ENCODE results near the gene CERS6. TPM values are rescaled to one million over a fixed set of nuclear protein-coding genes. Genes with fewer than 3 reads are reported as not detected.

The CERS6 gene
- total and polyA plus RNA-seq, 2 donors from 2014 or later = 9.4 to 18.8 TPM

GRCh38 chr2:168731002-168731401 is 274.9 kb downstream of the CERS6 start:
- intact Hi-C loops (cut with DNase I) = no loop called here
- TF ChIP-seq CTCF (IDR thresholded peaks at IDR 0.05; ENCODE audit: borderline replicate concordance, extremely low read depth, insufficient read depth) = no peak
- no peak for DNase-seq
- H3K27me3 ChIP-seq (ENCODE audit: control insufficient read depth, insufficient read depth, low read length) = no peaks in the 10 kb centered on the region
- H3K4me1 ChIP-seq (ENCODE audit: control insufficient read depth in 2 of 3, insufficient read depth in 2 of 3, low read depth in 1 of 3, low read length in 3 of 3) = no peaks in the 10 kb centered on the region
- no peaks in the 10 kb centered on the region for H3K36me3 ChIP-seq (ENCODE audit: control insufficient read depth in 2 of 3, insufficient read depth in 3 of 3, low read length in 3 of 3)
- no peak overlapping the region for H3K4me3 ChIP-seq (ENCODE audit: low read length in 3 of 3)
- H3K9me3 ChIP-seq (ENCODE audit: control insufficient read depth in 2 of 3, insufficient read depth in 1 of 3, low read length in 3 of 3) = no peaks in the 10 kb centered on the region
- no peak overlapping the region for H3K27ac ChIP-seq (ENCODE audit: low read depth in 2 of 2, low read length in 2 of 2)
- H3K9ac ChIP-seq (ENCODE audit: low read length in 3 of 3) = no peak overlapping the region
- FAIRE-seq = no peak

GRCh38 chr2:168731616-168732015 is 275.5 kb downstream of the CERS6 start:
- no peaks in the 10 kb centered on the region for H3K27me3 ChIP-seq (ENCODE audit: control insufficient read depth, insufficient read depth, low read length)
- no peaks in the 10 kb centered on the region for H3K9me3 ChIP-seq (ENCODE audit: control insufficient read depth in 2 of 3, insufficient read depth in 1 of 3, low read length in 3 of 3)
- DNase-seq = no peak
- no peak overlapping the region for H3K9ac ChIP-seq (ENCODE audit: low read length in 3 of 3)
- TF ChIP-seq CTCF (IDR thresholded peaks at IDR 0.05; ENCODE audit: borderline replicate concordance, extremely low read depth, insufficient read depth) = no peak
- H3K4me3 ChIP-seq (ENCODE audit: low read length in 3 of 3) = no peak overlapping the region
- no peaks in the 10 kb centered on the region for H3K36me3 ChIP-seq (ENCODE audit: control insufficient read depth in 2 of 3, insufficient read depth in 3 of 3, low read length in 3 of 3)
- FAIRE-seq = no peak
- no peak overlapping the region for H3K27ac ChIP-seq (ENCODE audit: low read depth in 2 of 2, low read length in 2 of 2)
- no peaks in the 10 kb centered on the region for H3K4me1 ChIP-seq (ENCODE audit: control insufficient read depth in 2 of 3, insufficient read depth in 2 of 3, low read depth in 1 of 3, low read length in 3 of 3)
- intact Hi-C loops (cut with DNase I) = no loop called here

GRCh38 chr2:168732100-168732499 is 276.0 kb downstream of the CERS6 start:
- Histone ChIP-seq H3K4me3 (ENCODE audit: low read length in 3 of 3) (no peak overlapping the region), H3K9me3 (ENCODE audit: control insufficient read depth in 2 of 3, insufficient read depth in 1 of 3, low read length in 3 of 3) (no peaks in the 10 kb centered on the region), H3K27me3 (ENCODE audit: control insufficient read depth, insufficient read depth, low read length) (no peaks in the 10 kb centered on the region), H3K36me3 (ENCODE audit: control insufficient read depth in 2 of 3, insufficient read depth in 3 of 3, low read length in 3 of 3) (no peaks in the 10 kb centered on the region), H3K9ac (ENCODE audit: low read length in 3 of 3) (no peak overlapping the region), H3K27ac (ENCODE audit: low read depth in 2 of 2, low read length in 2 of 2) (no peak overlapping the region), H3K4me1 (ENCODE audit: control insufficient read depth in 2 of 3, insufficient read depth in 2 of 3, low read depth in 1 of 3, low read length in 3 of 3) (no peaks in the 10 kb centered on the region)
- DNase-seq (no peak), FAIRE-seq (no peak)
- no peak for TF ChIP-seq CTCF (IDR thresholded peaks at IDR 0.05; ENCODE audit: borderline replicate concordance, extremely low read depth, insufficient read depth)
- intact Hi-C loops (cut with DNase I) = no loop called here

- no peak for TF ChIP-seq CTCF (IDR thresholded peaks at IDR 0.05; ENCODE audit: borderline replicate concordance, extremely low read depth, insufficient read depth)
- no peaks in the 10 kb centered on the region for H3K9me3 ChIP-seq (ENCODE audit: control insufficient read depth in 2 of 3, insufficient read depth in 1 of 3, low read length in 3 of 3)
- FAIRE-seq (no peak), DNase-seq (no peak)
- no peak overlapping the region for H3K9ac ChIP-seq (ENCODE audit: low read length in 3 of 3)
- intact Hi-C loops (cut with DNase I) = no loop called here
- no peak overlapping the region for H3K4me3 ChIP-seq (ENCODE audit: low read length in 3 of 3)
- H3K27me3 ChIP-seq (ENCODE audit: control insufficient read depth, insufficient read depth, low read length) = no peaks in the 10 kb centered on the region
- no peak overlapping the region for H3K27ac ChIP-seq (ENCODE audit: low read depth in 2 of 2, low read length in 2 of 2)
- no peaks in the 10 kb centered on the region for H3K4me1 ChIP-seq (ENCODE audit: control insufficient read depth in 2 of 3, insufficient read depth in 2 of 3, low read depth in 1 of 3, low read length in 3 of 3)
- no peaks in the 10 kb centered on the region for H3K36me3 ChIP-seq (ENCODE audit: control insufficient read depth in 2 of 3, insufficient read depth in 3 of 3, low read length in 3 of 3)
Observed at GRCh38 chr2:168732506-168732905, 276.4 kb downstream of the CERS6 start.

All from kidney (tissue), 14 donors.